Measurements from ENCODE around the gene RSPH1.

GRCh38 chr21:42513985-42514882, 18.2 kb upstream of the RSPH1 start:
- TF ChIP-seq CTCF (IDR thresholded peaks at IDR 0.05) = no peak
- peak; percentile 65 for TF ChIP-seq POLR2A (IDR thresholded peaks at IDR 0.05)
